RWPE1 (cell line): ENCODE results near the gene ZBTB43.
A peak's percentile ranks its signal among the peaks of the same experiment; 100 is the strongest.

Source experiments
- CTCF ChIA-PET: fragments of 350-600 bp; sonication (Branson Sonifier 250); formaldehyde crosslinking; extraction: SDS; loops from one replicate; lab custom pipeline; 2021; lab: Yijun Ruan, JAX
- POLR2A ChIA-PET: fragments of 400-600 bp; formaldehyde crosslinking; extraction: SDS; loops from one replicate; lab custom pipeline; 2020; ENCODE audit warnings: antibody characterized with exemption; ENCODE audit not compliant: low non-redundant PET; lab: Yijun Ruan, JAX
- DNase-seq: peaks from one replicate; pipeline ENCODE4 v3.0.0; 2012; ENCODE audit warnings: low spot score
- H3K27ac ChIP-seq: fragments of 450-650 bp; 2 replicates; pipeline ENCODE4 v1.5.1; 2017
- TF ChIP-seq, protein P1 (sequence below): fragments of 450-650 bp; conservative IDR thresholded peaks from 2 replicates; pipeline ENCODE4 v1.5.1; 2017; ENCODE audit warnings: low read depth, mild to moderate bottlenecking

ZBTB43 gene, protein sequence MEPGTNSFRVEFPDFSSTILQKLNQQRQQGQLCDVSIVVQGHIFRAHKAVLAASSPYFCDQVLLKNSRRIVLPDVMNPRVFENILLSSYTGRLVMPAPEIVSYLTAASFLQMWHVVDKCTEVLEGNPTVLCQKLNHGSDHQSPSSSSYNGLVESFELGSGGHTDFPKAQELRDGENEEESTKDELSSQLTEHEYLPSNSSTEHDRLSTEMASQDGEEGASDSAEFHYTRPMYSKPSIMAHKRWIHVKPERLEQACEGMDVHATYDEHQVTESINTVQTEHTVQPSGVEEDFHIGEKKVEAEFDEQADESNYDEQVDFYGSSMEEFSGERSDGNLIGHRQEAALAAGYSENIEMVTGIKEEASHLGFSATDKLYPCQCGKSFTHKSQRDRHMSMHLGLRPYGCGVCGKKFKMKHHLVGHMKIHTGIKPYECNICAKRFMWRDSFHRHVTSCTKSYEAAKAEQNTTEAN

DNA sequence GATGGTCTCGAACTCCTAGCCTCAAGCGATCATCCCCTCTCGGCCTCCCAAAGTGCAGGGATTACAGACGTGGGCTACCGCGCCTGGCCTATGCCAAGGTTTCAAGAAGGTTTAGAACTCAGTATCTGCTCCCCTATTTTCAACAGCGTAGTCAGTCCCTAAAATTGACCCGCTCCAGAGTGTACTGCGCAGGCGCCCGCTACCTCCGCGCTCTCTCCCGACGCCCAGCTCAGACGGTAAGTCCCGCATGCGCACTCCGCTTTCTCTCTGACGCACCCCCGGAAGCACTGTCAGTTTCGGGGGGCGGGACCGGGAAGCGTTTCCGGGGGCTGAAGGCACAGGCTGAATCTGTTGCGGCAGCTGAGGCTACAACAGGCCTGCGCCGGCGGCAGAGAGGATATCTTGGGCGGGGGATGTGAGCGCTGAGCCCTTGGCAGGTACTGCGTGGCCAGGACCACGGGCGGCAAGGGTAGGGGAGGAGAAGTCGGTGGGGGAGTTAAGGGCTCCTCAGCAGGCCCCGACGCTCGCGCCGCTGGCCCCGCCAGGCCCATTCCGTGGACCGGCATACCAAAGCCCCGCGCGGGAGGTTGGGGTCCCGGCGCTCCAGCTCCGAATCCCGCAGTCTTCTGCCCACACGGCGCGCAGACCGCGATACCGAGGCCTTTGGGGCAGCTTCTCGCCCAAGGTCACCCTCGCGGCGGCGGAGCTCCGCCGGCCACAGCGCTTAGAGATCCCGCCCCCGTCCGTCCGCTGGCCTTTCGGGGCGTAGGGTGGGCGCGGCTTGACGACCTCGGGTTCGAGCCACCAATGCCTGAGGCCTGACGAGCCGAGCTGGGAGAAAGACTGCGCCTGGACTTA, at the start of gene ZBTB43:
ZBTB43 (plus strand) TSS at position 345 of the 858 bp plus-strand sequence. CDS start 27,470 bp downstream, outside the sequence.
- ChIA-PET CTCF (interaction anchor here (0.5 to 0.7 kb wide), 3 partner anchors 125 to 517 kb away, joined by 3 read pairs; no protein-coding TSS in a partner anchor), POLR2A (interaction anchor here (1.6 kb wide), 1 partner anchor 11 kb away, joined by 8 read pairs; no protein-coding TSS in a partner anchor)
- TF ChIP-seq, protein P1, sequence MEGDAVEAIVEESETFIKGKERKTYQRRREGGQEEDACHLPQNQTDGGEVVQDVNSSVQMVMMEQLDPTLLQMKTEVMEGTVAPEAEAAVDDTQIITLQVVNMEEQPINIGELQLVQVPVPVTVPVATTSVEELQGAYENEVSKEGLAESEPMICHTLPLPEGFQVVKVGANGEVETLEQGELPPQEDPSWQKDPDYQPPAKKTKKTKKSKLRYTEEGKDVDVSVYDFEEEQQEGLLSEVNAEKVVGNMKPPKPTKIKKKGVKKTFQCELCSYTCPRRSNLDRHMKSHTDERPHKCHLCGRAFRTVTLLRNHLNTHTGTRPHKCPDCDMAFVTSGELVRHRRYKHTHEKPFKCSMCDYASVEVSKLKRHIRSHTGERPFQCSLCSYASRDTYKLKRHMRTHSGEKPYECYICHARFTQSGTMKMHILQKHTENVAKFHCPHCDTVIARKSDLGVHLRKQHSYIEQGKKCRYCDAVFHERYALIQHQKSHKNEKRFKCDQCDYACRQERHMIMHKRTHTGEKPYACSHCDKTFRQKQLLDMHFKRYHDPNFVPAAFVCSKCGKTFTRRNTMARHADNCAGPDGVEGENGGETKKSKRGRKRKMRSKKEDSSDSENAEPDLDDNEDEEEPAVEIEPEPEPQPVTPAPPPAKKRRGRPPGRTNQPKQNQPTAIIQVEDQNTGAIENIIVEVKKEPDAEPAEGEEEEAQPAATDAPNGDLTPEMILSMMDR, result no peak
- peak; percentile 100 for DNase-seq
- H3K27ac ChIP-seq, result peak within 1 kb of the TSS; percentile 86

- DNase-seq, result no peak
- TF ChIP-seq, protein P1, result no peak
- POLR2A ChIA-PET, result no interaction called here
- H3K27ac ChIP-seq, result no peak overlapping the region
- CTCF ChIA-PET, result no interaction called here
Measured at GRCh38 chr9:126755317-126755875, 49.4 kb upstream of the ZBTB43 start.

DNA sequence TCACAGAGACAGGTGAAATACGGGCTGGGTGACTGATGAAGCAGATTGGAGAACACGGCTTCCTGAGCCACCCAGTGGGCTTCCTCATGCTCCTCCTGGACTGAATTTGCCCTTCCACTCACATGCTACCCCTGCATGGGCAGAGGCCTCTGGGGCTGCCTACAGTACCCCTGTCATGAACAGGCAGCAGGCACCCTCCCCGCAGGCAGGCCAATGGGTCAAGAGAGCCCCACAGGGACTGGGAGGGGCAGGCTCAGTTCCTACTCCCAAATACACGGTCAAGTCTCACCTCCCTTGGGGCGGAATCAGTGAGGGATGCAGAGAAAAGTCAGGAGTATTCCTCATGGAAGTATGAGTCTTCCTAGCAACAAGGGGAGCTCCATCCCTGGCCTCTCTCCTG, 48.6 kb upstream of the ZBTB43 start:
- CTCF ChIA-PET, result interaction anchor here (2.3 kb wide), 1 partner anchor 51 kb away, joined by 10 read pairs; no protein-coding TSS in a partner anchor
- H3K27ac ChIP-seq, result no peak overlapping the region
- TF ChIP-seq, protein P1, result no peak
- no peak for DNase-seq
- POLR2A ChIA-PET, result no interaction called here

DNA sequence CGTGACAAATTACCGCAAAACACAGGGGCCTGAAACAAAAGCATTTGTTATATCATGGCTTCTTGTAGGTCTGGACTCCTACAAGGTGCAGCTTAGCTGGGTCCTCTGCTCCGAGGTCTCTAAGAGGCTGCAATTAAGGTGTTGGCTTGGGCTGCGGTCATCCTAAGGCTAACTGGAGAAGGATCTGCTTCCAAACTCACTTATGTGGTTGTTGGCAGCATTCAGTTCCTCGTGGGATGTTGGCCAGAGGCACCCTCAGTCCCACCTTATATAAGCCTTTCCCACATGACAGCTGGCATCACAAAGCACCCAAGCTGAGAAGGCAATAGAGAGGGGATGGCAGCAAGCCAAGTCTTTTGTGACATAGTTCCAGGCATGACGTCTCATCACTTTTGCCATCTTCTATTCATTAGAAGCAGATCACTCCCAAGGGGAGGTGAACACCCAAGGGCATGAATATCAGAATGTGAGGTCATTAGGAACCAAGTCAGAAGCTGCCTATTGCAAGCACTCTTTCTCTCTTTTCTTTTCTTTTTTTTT, 47.9 kb upstream of the ZBTB43 start:
- no peak for DNase-seq
- ChIA-PET POLR2A (no interaction called here), CTCF (interaction anchor here (2.3 kb wide), 1 partner anchor 52 kb away, joined by 10 read pairs; no protein-coding TSS in a partner anchor)
- no peak overlapping the region for H3K27ac ChIP-seq
- TF ChIP-seq, protein P1, result no peak

GRCh38 chr9:126758916-126759585, 45.8 kb upstream of the ZBTB43 start:
- no peak overlapping the region for H3K27ac ChIP-seq
- TF ChIP-seq, protein P1, result no peak
- ChIA-PET CTCF (no interaction called here), POLR2A (no interaction called here)
- no peak for DNase-seq
